H1 (cell line): Measurements from ENCODE around the gene RAB26. TPM values are rescaled to one million over a fixed set of nuclear protein-coding genes. Genes with fewer than 3 reads are reported as not detected.

ENCODE experiments used
- CTCF ChIA-PET: fragments of 300-600 bp; sonication (Branson Sonifier 250); formaldehyde crosslinking; loops from one replicate; lab custom pipeline; 2021; ENCODE audit not compliant: partially characterized antibody; lab: Charles Lee
- POLR2A ChIA-PET: fragments of 300-600 bp; sonication (Branson Sonifier 250); formaldehyde crosslinking; loops from one replicate; lab custom pipeline; 2021; ENCODE audit warnings: inconsistent platforms; ENCODE audit not compliant: partially characterized antibody; lab: Charles Lee
- DNase-seq, 2 experiments: peaks; one replicate each; pipeline versions ENCODE4 v3.0.0 to v3.0.0-alpha.2; 2010 to 2022; ENCODE audit warnings: low spot score in 2 of 2, low read depth in 1 of 2, mixed read lengths in 1 of 2
- FAIRE-seq: peaks from 2 replicates; lab custom pipeline; 2011; peaks lifted over from hg19 to GRCh38; lab: Jason Lieb, UNC
- H2AFZ ChIP-seq: 2 replicates; pipeline ENCODE4 v1.8.1; 2012; ENCODE audit warnings: low read length, inconsistent platforms
- H2AK5ac ChIP-seq: 2 replicates; pipeline ENCODE4 v1.6.1; 2013; ENCODE audit warnings: low read depth, low read length
- H2BK120ac ChIP-seq: replicated peaks from 2 replicates; pipeline ENCODE3; 2013; ENCODE audit warnings: low read depth, low read length, inconsistent platforms
- H2BK12ac ChIP-seq: 2 replicates; pipeline ENCODE4 v1.6.1; 2013; ENCODE audit warnings: low read depth, low read length
- H2BK15ac ChIP-seq: 2 replicates; pipeline ENCODE4 v1.6.1; 2013; ENCODE audit warnings: low read length
- H2BK20ac ChIP-seq: 2 replicates; pipeline ENCODE4 v1.6.1; 2013; ENCODE audit warnings: low read length
- H2BK5ac ChIP-seq: 2 replicates; pipeline ENCODE4 v1.6.1; 2013; ENCODE audit warnings: low read depth, low read length
- H3K14ac ChIP-seq: 2 replicates; pipeline ENCODE4 v1.6.1; 2013; ENCODE audit warnings: inconsistent platforms; ENCODE audit not compliant: insufficient read length
- H3K18ac ChIP-seq: 2 replicates; pipeline ENCODE4 v1.6.1; 2013; ENCODE audit warnings: low read length; ENCODE audit errors: extremely low read depth
- H3K23ac ChIP-seq: 2 replicates; pipeline ENCODE4 v1.6.1; 2013; ENCODE audit warnings: inconsistent platforms; ENCODE audit not compliant: insufficient read length
- H3K23me2 ChIP-seq: 2 replicates; pipeline ENCODE4 v1.6.1; 2013; ENCODE audit warnings: low read depth, low read length
- H3K27ac ChIP-seq: 2 replicates; pipeline ENCODE4 v1.6.1; 2011; ENCODE audit warnings: low read depth, low read length, inconsistent platforms
- H3K27me3 ChIP-seq, 4 experiments: replicated peaks in 1 of 4; 1 replicate in 1 of 4; 2 replicates in 3 of 4; pipeline versions ENCODE4 v1.6.1 to v1.8.1; 2011 to 2013; ENCODE audit warnings: low read length in 3 of 4, mild to moderate bottlenecking in 3 of 4, inconsistent platforms in 2 of 4, mixed read lengths in 2 of 4, moderate library complexity in 1 of 4; ENCODE audit not compliant: control insufficient read depth in 3 of 4, insufficient read depth in 3 of 4; ENCODE audit errors: extremely low read depth in 1 of 4
- H3K36me3 ChIP-seq, 4 experiments: 2 replicates each; pipeline versions ENCODE4 v1.6.1 to v1.8.1; 2011 to 2013; ENCODE audit warnings: mild to moderate bottlenecking in 4 of 4, low read length in 3 of 4, moderate library complexity in 2 of 4, control low read depth in 1 of 4, inconsistent platforms in 1 of 4; ENCODE audit not compliant: insufficient read depth in 4 of 4, control insufficient read depth in 2 of 4
- H3K4ac ChIP-seq: replicated peaks from 2 replicates; pipeline ENCODE3; 2013; ENCODE audit warnings: low read length, low read depth, mixed read lengths, inconsistent platforms; ENCODE audit not compliant: insufficient read length
- H3K4me1 ChIP-seq, 4 experiments: replicated peaks in 1 of 4; 1 replicate in 1 of 4; 2 replicates in 3 of 4; pipeline versions ENCODE4 v1.6.1 to v1.8.1; 2011 to 2013; ENCODE audit warnings: low read length in 3 of 4, inconsistent platforms in 2 of 4, mixed read lengths in 1 of 4; ENCODE audit not compliant: insufficient read depth in 4 of 4, control insufficient read depth in 3 of 4
- H3K4me2 ChIP-seq, 2 experiments: 2 replicates each; pipeline versions ENCODE4 v1.6.1 to v1.8.1; 2011 to 2013; ENCODE audit warnings: low read depth in 2 of 2, low read length in 2 of 2, control low read depth in 1 of 2, inconsistent platforms in 1 of 2, mild to moderate bottlenecking in 1 of 2; ENCODE audit not compliant: insufficient read depth in 1 of 2
- H3K4me3 ChIP-seq, 4 experiments: fragments of 200-600, 300-600 bp in 1 of 4; sonication (generic), shearing (Covaris generic), sonication (Bioruptor Twin) in 1 of 4; 2 replicates each; pipeline versions ENCODE4 v1.5.1 to v1.8.1; 2011 to 2016; ENCODE audit warnings: low read length in 4 of 4, low read depth in 3 of 4, control low read depth in 2 of 4, inconsistent platforms in 2 of 4, mild to moderate bottlenecking in 2 of 4, mixed read lengths in 1 of 4, moderate library complexity in 1 of 4; ENCODE audit not compliant: insufficient read depth in 2 of 4; ENCODE audit errors: extremely low read depth in 1 of 4
- H3K56ac ChIP-seq: replicated peaks from 2 replicates; pipeline ENCODE3; 2013; ENCODE audit warnings: low read depth, mild to moderate bottlenecking, mixed read lengths, low read length, inconsistent platforms; ENCODE audit not compliant: insufficient read length
- H3K79me1 ChIP-seq: 2 replicates; pipeline ENCODE4 v1.6.1; 2013; ENCODE audit warnings: low read depth, low read length, control low read depth
- H3K79me2 ChIP-seq, 2 experiments: 2 replicates each; pipeline versions ENCODE4 v1.6.1 to v1.8.1; 2012 to 2013; ENCODE audit warnings: low read length in 2 of 2, mild to moderate bottlenecking in 2 of 2, inconsistent platforms in 1 of 2; ENCODE audit not compliant: insufficient read depth in 2 of 2, control insufficient read depth in 1 of 2
- H3K9ac ChIP-seq, 4 experiments: replicated peaks in 1 of 4; 1 replicate in 1 of 4; 2 replicates in 3 of 4; pipeline versions ENCODE4 v1.6.1 to v1.8.1; 2011 to 2013; ENCODE audit warnings: low read depth in 3 of 4, low read length in 3 of 4, control low read depth in 2 of 4, mild to moderate bottlenecking in 2 of 4, moderate library complexity in 2 of 4, inconsistent platforms in 1 of 4; ENCODE audit errors: extremely low read depth in 1 of 4
- H3K9me3 ChIP-seq, 2 experiments: 2 replicates each; pipeline versions ENCODE4 v1.6.1 to v1.8.1; 2012 to 2013; ENCODE audit warnings: mild to moderate bottlenecking in 2 of 2, moderate library complexity in 2 of 2, control low read depth in 1 of 2, inconsistent platforms in 1 of 2, low read depth in 1 of 2, low read length in 1 of 2, mixed read lengths in 1 of 2; ENCODE audit not compliant: insufficient read depth in 2 of 2
- H4K20me1 ChIP-seq, 2 experiments: replicated peaks in 1 of 2; 2 replicates each; pipeline versions ENCODE3 to v1.8.1; 2011 to 2013; ENCODE audit warnings: inconsistent platforms in 2 of 2, low read length in 2 of 2, mild to moderate bottlenecking in 1 of 2; ENCODE audit not compliant: insufficient read depth in 2 of 2, control insufficient read depth in 1 of 2
- H4K5ac ChIP-seq: 2 replicates; pipeline ENCODE4 v1.6.1; 2013; ENCODE audit warnings: low read length, low read depth, mixed read lengths, inconsistent platforms; ENCODE audit not compliant: insufficient read length
- H4K8ac ChIP-seq: 2 replicates; pipeline ENCODE4 v1.8.0; 2013; ENCODE audit warnings: mild to moderate bottlenecking, moderate library complexity, low read length, inconsistent platforms; ENCODE audit not compliant: insufficient read depth; ENCODE audit errors: extremely low read depth
- H4K91ac ChIP-seq: replicated peaks from 2 replicates; pipeline ENCODE3; 2013; ENCODE audit warnings: low read length, mixed read lengths, inconsistent platforms; ENCODE audit not compliant: insufficient read length
- JUND ChIP-seq: IDR thresholded peaks from 2 replicates; pipeline ENCODE4 v1.6.1; 2011; ENCODE audit warnings: mild to moderate bottlenecking, improper control_type of control experiment, low read length
- POLR2AphosphoS5 ChIP-seq: IDR thresholded peaks from 2 replicates; pipeline ENCODE4 v1.6.1; 2011; ENCODE audit warnings: low read depth, low read length
- TEAD4 ChIP-seq: IDR thresholded peaks from 2 replicates; pipeline ENCODE4 v1.6.1; 2012; ENCODE audit warnings: low read depth, low read length, inconsistent platforms, mixed read lengths
- WGBS, 2 experiments: shearing (Covaris generic) in 1 of 2; methylation state at CpG; one replicate each; pipeline versions ENCODE4 v1.1.6 to v1.1.7; 2013 to 2015; ENCODE audit warnings: low lambda C conversion rate in 2 of 2, mixed read lengths in 2 of 2, inconsistent platforms in 1 of 2, low coverage in 1 of 2, missing lambda C conversion rate in 1 of 2; ENCODE audit not compliant: insufficient replicate concordance in 2 of 2, insufficient coverage in 1 of 2, insufficient read length in 1 of 2; ENCODE audit errors: extremely low coverage in 1 of 2, missing lambda C conversion rate in 1 of 2; 5-methylcytosine and 5-hydroxymethylcytosine counted together
- polyA plus RNA-seq, 7 experiments: library from polyadenylated mRNA; depleted of rRNA in 3 of 7; stranded (reverse) in 5 of 7; unstranded in 2 of 7; fragments of >200 nt in 5 of 7; fragments of 200-250 nt in 2 of 7; gene quantifications; 1 replicate in 5 of 7; 2 replicates in 1 of 7; 4 replicates in 1 of 7; pipeline versions ENCODE4 v1.2.1 to v1.2.3, GENCODE V29; 2011 to 2013; ENCODE audit warnings: missing spikeins in 2 of 7, mixed read lengths in 2 of 7
- total RNA-seq: library from RNA; stranded (reverse); fragmentation: NEBNext Ultra II Directional; extraction: Animal tissue kit (Norgen Biotek cat#: 25700); gene quantifications from 2 replicates; pipeline ENCODE4 v1.2.1, GENCODE V29; 2021

The RAB26 gene
- total and polyA plus RNA-seq, 2 of the 8 experiments (the other 6 are each of a cell fraction or from before 2014, with no cell fraction given), result 4.3 to 5.4 TPM

GRCh38 chr16:2158262-2158638, 9.8 kb downstream of the RAB26 start:
- H2BK20ac ChIP-seq, result no peak overlapping the region
- ChIA-PET CTCF (interaction anchor here (0.8 to 2.0 kb wide), 2 partner anchors 11 to 18 kb away, joined by 3 to 6 read pairs; no protein-coding TSS in a partner anchor), POLR2A (interaction anchor here (0.5 to 15.0 kb wide), 9 partner anchors 12 to 136 kb away, joined by 3 to 312 read pairs (median 5); partner anchors contain the start of genes BRICD5, DNASE1L2, MLST8 and PGP)
- peak overlapping the region in 1 of 2 experiments; percentile 26; a peak in 1 of 4 replicates for H3K4me2 ChIP-seq
- no peak overlapping the region for H4K5ac ChIP-seq
- H3K14ac ChIP-seq, result no peak overlapping the region
- H3K9me3 ChIP-seq, result no peaks in the 10 kb centered on the region; a peak in 1 of 4 replicates
- no peak overlapping the region for H2BK120ac ChIP-seq
- no peaks in the 10 kb centered on the region for H3K27me3 ChIP-seq
- no peak overlapping the region for H2BK15ac ChIP-seq
- H3K18ac ChIP-seq, result no peak overlapping the region
- H4K20me1 ChIP-seq, result peaks cover 34 to 61% of the 10 kb centered on the region in 2 experiments
- H2AK5ac ChIP-seq, result no peak overlapping the region
- no peak overlapping the region for H3K4me3 ChIP-seq
- H4K91ac ChIP-seq, result no peak overlapping the region
- H2AFZ ChIP-seq, result no peak overlapping the region
- H4K8ac ChIP-seq, result no peak overlapping the region; the same call in 1 of the 2 replicates
- H3K9ac ChIP-seq, result no peak overlapping the region
- H2BK12ac ChIP-seq, result peak overlapping the region; percentile 68; the same call in 1 of the 2 replicates
- 90% methylated on average over 15 of the region's 15 CpGs; no CpG with 5 or more reads in 1 of the 2 experiments for WGBS, 2 experiments
- peaks cover 16% of the 10 kb centered on the region; the same call in 1 of the 2 replicates for H3K23me2 ChIP-seq
- FAIRE-seq, result no peak
- H3K79me2 ChIP-seq, result peaks cover 46 to 90% of the 10 kb centered on the region in 2 experiments
- no peak overlapping the region for H3K4ac ChIP-seq
- H2BK5ac ChIP-seq, result no peak overlapping the region
- peaks cover 25% of the 10 kb centered on the region for H3K79me1 ChIP-seq
- H3K36me3 ChIP-seq, result peaks cover 3 to 16% (median 9%) of the 10 kb centered on the region in 4 experiments; a peak in 6 of 8 replicates
- TF ChIP-seq POLR2AphosphoS5 (no peak), JUND (no peak), TEAD4 (no peak)
- peaks cover 0 to 32% (median 19%) of the 10 kb centered on the region in 4 experiments; a peak in 5 of 7 replicates for H3K4me1 ChIP-seq
- H3K23ac ChIP-seq, result no peak overlapping the region
- no peak overlapping the region for H3K56ac ChIP-seq
- H3K27ac ChIP-seq, result no peak overlapping the region
- DNase-seq, result no peak
